Mammary epithelial cell (primary cell): ENCODE measurements around the gene FHDC1.

Experiments used
- CTCF ChIP-seq, 2 donors: IDR thresholded peaks in 1 of 2; conservative IDR thresholded peaks in 1 of 2; 2 replicates each; pipeline ENCODE4 v1.5.1; 2011 to 2012; ENCODE audit warnings: inconsistent platforms in 2 of 2, low read length in 2 of 2, mild to moderate bottlenecking in 2 of 2, control low read depth in 1 of 2, low read depth in 1 of 2; ENCODE audit not compliant: insufficient read depth in 1 of 2; ENCODE audit errors: extremely low read depth in 1 of 2
- EZH2 ChIP-seq: IDR thresholded peaks from 2 replicates; pipeline ENCODE4 v1.6.1; 2012; ENCODE audit warnings: low read length, inconsistent platforms, borderline replicate concordance

GRCh38 chr4:152926959-152927358 lies 9.2 kb upstream of the FHDC1 start:
- TF ChIP-seq CTCF (conservative IDR thresholded peaks at IDR 0.05 in 1 of 2, IDR thresholded peaks at IDR 0.05 in 1 of 2; ENCODE audit: extremely low read depth in 1 of 2, insufficient read depth in 1 of 2, low read depth in 1 of 2, low read length in 2 of 2) (no peak), EZH2 (no peak)
